ENCODE data around the gene SYNE2. TPM values are rescaled to one million over a fixed set of nuclear protein-coding genes. Genes with fewer than 3 reads are reported as not detected.
A peak's percentile ranks its signal among the peaks of the same experiment; 100 is the strongest.
"Not testable (repeated sequence)": the region's sequence is repeated elsewhere in the genome, so short reads cannot be mapped to it uniquely, and the experiment has no call there.

The SYNE2 gene
- total and polyA plus RNA-seq, 9 donors: 29.1 to 66.9 (median 50.0) TPM

- H3K4me1 ChIP-seq (ENCODE audit: control insufficient read depth, insufficient read depth, low read length): peaks cover 26% of the 10 kb centered on the region
Observed at GRCh38 chr14:64208261-64208660, 355.5 kb downstream of the SYNE2 start.

GRCh38 chr14:64208981-64209380, 356.2 kb downstream of the SYNE2 start:
- 82% methylated on average over 6 of the region's 10 CpGs for WGBS (ENCODE audit: insufficient coverage)
- peak; percentile 18 for DNase-seq
- H3K27ac ChIP-seq (ENCODE audit: low read length): peak overlapping the region; percentile 56
- no peaks in the 10 kb centered on the region for H3K9me3 ChIP-seq (replicated peaks; ENCODE audit: control insufficient read depth, low read depth, low read length)
- no peak overlapping the region for H3K4me3 ChIP-seq (ENCODE audit: low read length)
- H3K36me3 ChIP-seq (ENCODE audit: control insufficient read depth, insufficient read depth, low read length): peaks cover 31% of the 10 kb centered on the region
- peaks cover 26% of the 10 kb centered on the region for H3K4me1 ChIP-seq (ENCODE audit: control insufficient read depth, insufficient read depth, low read length)
- no peaks in the 10 kb centered on the region for H3K27me3 ChIP-seq (ENCODE audit: control insufficient read depth, insufficient read depth, low read length)

More at GRCh38 chr14:64208261-64208660, 355.5 kb downstream of the SYNE2 start:
- no peaks in the 10 kb centered on the region for H3K9me3 ChIP-seq (replicated peaks; ENCODE audit: control insufficient read depth, low read depth, low read length)
- WGBS (ENCODE audit: insufficient coverage): 95% methylated on average over 7 of the region's 7 CpGs
- no peak for DNase-seq
- H3K27me3 ChIP-seq (ENCODE audit: control insufficient read depth, insufficient read depth, low read length): no peaks in the 10 kb centered on the region
- H3K4me3 ChIP-seq (ENCODE audit: low read length): no peak overlapping the region
- peaks cover 28% of the 10 kb centered on the region for H3K36me3 ChIP-seq (ENCODE audit: control insufficient read depth, insufficient read depth, low read length)
- H3K27ac ChIP-seq (ENCODE audit: low read length): no peak overlapping the region

- Histone ChIP-seq H3K36me3 (ENCODE audit: control insufficient read depth, insufficient read depth, low read length) (peaks cover 36% of the 10 kb centered on the region), H3K27me3 (ENCODE audit: control insufficient read depth, insufficient read depth, low read length) (no peaks in the 10 kb centered on the region), H3K9me3 (replicated peaks; ENCODE audit: control insufficient read depth, low read depth, low read length) (no peaks in the 10 kb centered on the region), H3K27ac (ENCODE audit: low read length) (peak overlapping the region; percentile 56), H3K4me1 (ENCODE audit: control insufficient read depth, insufficient read depth, low read length) (peaks cover 26% of the 10 kb centered on the region), H3K4me3 (ENCODE audit: low read length) (no peak overlapping the region)
- DNase-seq: peak; percentile 65
- WGBS (ENCODE audit: insufficient coverage): 49% methylated on average over 16 of the region's 21 CpGs
Observed at GRCh38 chr14:64209444-64210131, 356.8 kb downstream of the SYNE2 start.

- DNase-seq: no peak
- 78% methylated on average over 4 of the region's 12 CpGs for WGBS (ENCODE audit: insufficient coverage)
- Histone ChIP-seq H3K4me3 (ENCODE audit: low read length) (no peak overlapping the region), H3K4me1 (ENCODE audit: control insufficient read depth, insufficient read depth, low read length) (peaks cover 26% of the 10 kb centered on the region), H3K9me3 (replicated peaks; ENCODE audit: control insufficient read depth, low read depth, low read length) (no peaks in the 10 kb centered on the region), H3K27ac (ENCODE audit: low read length) (peak overlapping the region; percentile 31), H3K27me3 (ENCODE audit: control insufficient read depth, insufficient read depth, low read length) (no peaks in the 10 kb centered on the region), H3K36me3 (ENCODE audit: control insufficient read depth, insufficient read depth, low read length) (peaks cover 43% of the 10 kb centered on the region)
Observed at GRCh38 chr14:64210216-64210615, 357.4 kb downstream of the SYNE2 start.

GRCh38 chr14:64210912-64211311, 358.1 kb downstream of the SYNE2 start:
- H3K4me1 ChIP-seq (ENCODE audit: control insufficient read depth, insufficient read depth, low read length): peaks cover 26% of the 10 kb centered on the region
- H3K27ac ChIP-seq (ENCODE audit: low read length); DNase-seq; H3K9me3 ChIP-seq (replicated peaks; ENCODE audit: control insufficient read depth, low read depth, low read length); H3K4me3 ChIP-seq (ENCODE audit: low read length); H3K27me3 ChIP-seq (ENCODE audit: control insufficient read depth, insufficient read depth, low read length): not testable (repeated sequence)
- WGBS (ENCODE audit: insufficient coverage): 80% methylated on average over 4 of the region's 6 CpGs
- H3K36me3 ChIP-seq (ENCODE audit: control insufficient read depth, insufficient read depth, low read length): peaks cover 50% of the 10 kb centered on the region

- Histone ChIP-seq H3K9me3 (replicated peaks; ENCODE audit: control insufficient read depth, low read depth, low read length) (no peaks in the 10 kb centered on the region), H3K4me1 (ENCODE audit: control insufficient read depth, insufficient read depth, low read length) (peaks cover 26% of the 10 kb centered on the region), H3K27ac (ENCODE audit: low read length) (no peak overlapping the region), H3K36me3 (ENCODE audit: control insufficient read depth, insufficient read depth, low read length) (peaks cover 59% of the 10 kb centered on the region), H3K27me3 (ENCODE audit: control insufficient read depth, insufficient read depth, low read length) (no peaks in the 10 kb centered on the region), H3K4me3 (ENCODE audit: low read length) (no peak overlapping the region)
- DNase-seq: no peak
- 94% methylated on average over 3 of the region's 8 CpGs for WGBS (ENCODE audit: insufficient coverage)
Observed at GRCh38 chr14:64212666-64213065, 359.9 kb downstream of the SYNE2 start.

GRCh38 chr14:64213086-64213485, 360.3 kb downstream of the SYNE2 start:
- Histone ChIP-seq H3K4me1 (ENCODE audit: control insufficient read depth, insufficient read depth, low read length) (peaks cover 26% of the 10 kb centered on the region), H3K9me3 (replicated peaks; ENCODE audit: control insufficient read depth, low read depth, low read length) (no peaks in the 10 kb centered on the region), H3K27ac (ENCODE audit: low read length) (no peak overlapping the region), H3K4me3 (ENCODE audit: low read length) (no peak overlapping the region), H3K27me3 (ENCODE audit: control insufficient read depth, insufficient read depth, low read length) (no peaks in the 10 kb centered on the region), H3K36me3 (ENCODE audit: control insufficient read depth, insufficient read depth, low read length) (peaks cover 62% of the 10 kb centered on the region)
- DNase-seq: no peak
- 90% methylated on average over 4 of the region's 5 CpGs for whole genome bisulfite sequencing (ENCODE audit: insufficient coverage)

- H3K27ac ChIP-seq (ENCODE audit: low read length): no peak overlapping the region
- H3K4me1 ChIP-seq (ENCODE audit: control insufficient read depth, insufficient read depth, low read length): peaks cover 18% of the 10 kb centered on the region
- WGBS (ENCODE audit: insufficient coverage): 96% methylated on average over 15 of the region's 15 CpGs
- H3K36me3 ChIP-seq (ENCODE audit: control insufficient read depth, insufficient read depth, low read length): peaks cover 62% of the 10 kb centered on the region
- DNase-seq: no peak
- no peak overlapping the region for H3K4me3 ChIP-seq (ENCODE audit: low read length)
- H3K27me3 ChIP-seq (ENCODE audit: control insufficient read depth, insufficient read depth, low read length): no peaks in the 10 kb centered on the region
- no peaks in the 10 kb centered on the region for H3K9me3 ChIP-seq (replicated peaks; ENCODE audit: control insufficient read depth, low read depth, low read length)
Observed at GRCh38 chr14:64213853-64214570, 361.2 kb downstream of the SYNE2 start.

GRCh38 chr14:64215274-64215673, 362.5 kb downstream of the SYNE2 start:
- WGBS (ENCODE audit: insufficient coverage): 98% methylated on average over 6 of the region's 10 CpGs
- H3K4me3 ChIP-seq (ENCODE audit: low read length): no peak overlapping the region

GRCh38 chr14:64215978-64216377, 363.2 kb downstream of the SYNE2 start:
- H3K4me3 ChIP-seq (ENCODE audit: low read length): no peak overlapping the region
- H3K27ac ChIP-seq (ENCODE audit: low read length): no peak overlapping the region
- DNase-seq: no peak
- H3K27me3 ChIP-seq (ENCODE audit: control insufficient read depth, insufficient read depth, low read length): no peaks in the 10 kb centered on the region
- 75% methylated on average over 11 of the region's 13 CpGs for WGBS (ENCODE audit: insufficient coverage)
- H3K36me3 ChIP-seq (ENCODE audit: control insufficient read depth, insufficient read depth, low read length): peaks cover 66% of the 10 kb centered on the region
- H3K9me3 ChIP-seq (replicated peaks; ENCODE audit: control insufficient read depth, low read depth, low read length): no peaks in the 10 kb centered on the region
- peaks cover 23% of the 10 kb centered on the region for H3K4me1 ChIP-seq (ENCODE audit: control insufficient read depth, insufficient read depth, low read length)

More at GRCh38 chr14:64215274-64215673, 362.5 kb downstream of the SYNE2 start:
- Histone ChIP-seq H3K27ac (ENCODE audit: low read length) (no peak overlapping the region), H3K9me3 (replicated peaks; ENCODE audit: control insufficient read depth, low read depth, low read length) (no peaks in the 10 kb centered on the region), H3K4me1 (ENCODE audit: control insufficient read depth, insufficient read depth, low read length) (peaks cover 16% of the 10 kb centered on the region), H3K36me3 (ENCODE audit: control insufficient read depth, insufficient read depth, low read length) (peaks cover 61% of the 10 kb centered on the region), H3K27me3 (ENCODE audit: control insufficient read depth, insufficient read depth, low read length) (no peaks in the 10 kb centered on the region)
- no peak for DNase-seq

Data from muscle of leg (tissue), 11 donors.